Measurements from ENCODE around the gene GMDS. TPM values are rescaled to one million over a fixed set of nuclear protein-coding genes. Genes with fewer than 3 reads are reported as not detected.

The GMDS gene
- total RNA-seq, 1 donor from 2014 or later = 27.0 TPM

DNA sequence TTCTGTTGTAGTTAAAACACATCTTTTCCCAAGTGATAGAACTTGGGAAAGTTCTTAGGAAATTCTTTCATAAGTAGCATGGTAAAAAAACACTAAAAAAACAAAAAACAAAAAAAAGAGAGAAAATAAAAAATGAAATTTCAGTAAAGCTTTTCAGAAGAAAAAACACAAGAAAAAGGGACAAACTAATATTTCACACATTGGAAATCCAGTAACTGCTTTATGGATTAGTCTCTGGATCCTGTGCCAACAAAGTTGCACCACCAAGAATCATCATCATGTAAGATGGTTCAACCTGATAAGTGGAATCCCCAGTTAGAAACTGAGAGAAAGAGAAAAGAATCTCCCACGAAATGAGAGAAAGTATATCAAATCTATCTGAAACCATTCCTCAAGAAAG lies 144.2 kb downstream of the GMDS start:
- no peak overlapping the region for H3K4me3 ChIP-seq (ENCODE audit: low read depth, low read length)
- no peak for DNase-seq (ENCODE audit: low read depth)
- H3K27me3 ChIP-seq (ENCODE audit: control insufficient read depth, insufficient read depth, low read length) = no peaks in the 10 kb centered on the region
- no peaks in the 10 kb centered on the region for H3K36me3 ChIP-seq (ENCODE audit: control insufficient read depth, insufficient read depth, low read length)
- TF ChIP-seq, protein P1, sequence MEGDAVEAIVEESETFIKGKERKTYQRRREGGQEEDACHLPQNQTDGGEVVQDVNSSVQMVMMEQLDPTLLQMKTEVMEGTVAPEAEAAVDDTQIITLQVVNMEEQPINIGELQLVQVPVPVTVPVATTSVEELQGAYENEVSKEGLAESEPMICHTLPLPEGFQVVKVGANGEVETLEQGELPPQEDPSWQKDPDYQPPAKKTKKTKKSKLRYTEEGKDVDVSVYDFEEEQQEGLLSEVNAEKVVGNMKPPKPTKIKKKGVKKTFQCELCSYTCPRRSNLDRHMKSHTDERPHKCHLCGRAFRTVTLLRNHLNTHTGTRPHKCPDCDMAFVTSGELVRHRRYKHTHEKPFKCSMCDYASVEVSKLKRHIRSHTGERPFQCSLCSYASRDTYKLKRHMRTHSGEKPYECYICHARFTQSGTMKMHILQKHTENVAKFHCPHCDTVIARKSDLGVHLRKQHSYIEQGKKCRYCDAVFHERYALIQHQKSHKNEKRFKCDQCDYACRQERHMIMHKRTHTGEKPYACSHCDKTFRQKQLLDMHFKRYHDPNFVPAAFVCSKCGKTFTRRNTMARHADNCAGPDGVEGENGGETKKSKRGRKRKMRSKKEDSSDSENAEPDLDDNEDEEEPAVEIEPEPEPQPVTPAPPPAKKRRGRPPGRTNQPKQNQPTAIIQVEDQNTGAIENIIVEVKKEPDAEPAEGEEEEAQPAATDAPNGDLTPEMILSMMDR (IDR thresholded peaks at IDR 0.05; ENCODE audit: insufficient read depth, low read length, poor library complexity, severe bottlenecking) = no peak

DNA sequence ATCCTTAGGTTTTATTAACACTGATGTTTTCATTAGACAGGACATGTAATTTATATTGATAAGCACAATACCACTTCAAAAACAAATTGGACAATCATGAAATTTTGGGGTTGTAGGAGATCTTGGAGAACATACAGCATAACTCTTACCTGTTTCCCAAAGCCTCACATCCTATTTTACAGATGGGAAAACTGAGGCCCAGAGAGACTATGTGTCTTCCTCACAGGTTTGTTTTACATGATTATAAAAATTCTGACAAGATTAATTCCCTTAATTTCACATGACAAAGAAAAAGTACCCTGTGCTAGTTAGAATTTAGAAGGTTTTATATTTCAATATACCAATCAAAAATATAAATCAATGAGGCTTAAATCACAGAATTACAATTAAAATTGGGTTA lies 145.5 kb downstream of the GMDS start:
- TF ChIP-seq, protein P1 (IDR thresholded peaks at IDR 0.05; ENCODE audit: insufficient read depth, low read length, poor library complexity, severe bottlenecking) = no peak
- H3K4me3 ChIP-seq (ENCODE audit: low read depth, low read length) = no peak overlapping the region
- H3K36me3 ChIP-seq (ENCODE audit: control insufficient read depth, insufficient read depth, low read length) = no peaks in the 10 kb centered on the region
- H3K27me3 ChIP-seq (ENCODE audit: control insufficient read depth, insufficient read depth, low read length) = no peaks in the 10 kb centered on the region
- no peak for DNase-seq (ENCODE audit: low read depth)

DNA sequence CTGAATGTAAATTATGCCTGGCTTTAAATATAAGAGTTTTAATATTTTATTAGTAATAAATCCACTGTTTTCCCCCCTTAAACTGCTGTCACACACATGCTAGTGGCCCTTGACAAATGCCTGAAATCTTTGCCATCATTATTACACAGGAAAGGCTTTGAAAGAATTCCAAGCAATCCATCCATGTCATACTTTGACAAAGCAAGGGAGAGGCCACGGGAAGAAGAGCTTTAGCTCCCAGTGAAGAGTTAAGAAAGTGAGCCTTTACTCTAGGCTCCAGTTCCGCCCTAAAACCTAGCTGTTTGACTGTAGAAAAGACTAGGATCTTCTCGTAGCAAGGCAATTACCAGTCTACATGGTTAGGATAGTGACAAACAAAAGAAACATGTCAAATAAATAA lies 147.9 kb downstream of the GMDS start:
- H3K36me3 ChIP-seq (ENCODE audit: control insufficient read depth, insufficient read depth, low read length) = no peaks in the 10 kb centered on the region
- H3K27me3 ChIP-seq (ENCODE audit: control insufficient read depth, insufficient read depth, low read length) = no peaks in the 10 kb centered on the region
- no peak overlapping the region for H3K4me3 ChIP-seq (ENCODE audit: low read depth, low read length)
- TF ChIP-seq, protein P1 (IDR thresholded peaks at IDR 0.05; ENCODE audit: insufficient read depth, low read length, poor library complexity, severe bottlenecking) = no peak
- DNase-seq (ENCODE audit: low read depth) = no peak

DNA sequence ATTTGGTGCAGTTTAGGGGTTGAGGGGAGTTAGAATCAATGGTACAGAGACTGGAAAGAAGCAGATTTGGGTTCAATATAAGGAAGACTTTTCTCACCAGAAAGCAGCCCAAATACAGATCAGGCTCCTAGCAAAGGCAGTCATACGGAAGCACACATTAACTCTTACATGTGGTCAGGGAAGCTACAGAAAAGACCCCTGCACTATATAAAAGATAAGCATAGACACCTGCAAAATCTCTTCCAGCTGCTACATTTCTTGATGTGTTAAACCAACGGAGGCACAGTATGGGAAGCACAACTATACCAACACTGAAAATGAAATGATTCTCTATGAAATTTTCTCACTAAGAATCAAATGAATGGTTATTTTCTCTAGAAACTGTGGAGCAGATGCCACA lies 150.8 kb downstream of the GMDS start:
- no peak for DNase-seq (ENCODE audit: low read depth)
- Histone ChIP-seq H3K36me3 (ENCODE audit: control insufficient read depth, insufficient read depth, low read length) (no peaks in the 10 kb centered on the region), H3K4me3 (ENCODE audit: low read depth, low read length) (no peak overlapping the region), H3K27me3 (ENCODE audit: control insufficient read depth, insufficient read depth, low read length) (no peaks in the 10 kb centered on the region)
- TF ChIP-seq, protein P1 (IDR thresholded peaks at IDR 0.05; ENCODE audit: insufficient read depth, low read length, poor library complexity, severe bottlenecking) = no peak

DNA sequence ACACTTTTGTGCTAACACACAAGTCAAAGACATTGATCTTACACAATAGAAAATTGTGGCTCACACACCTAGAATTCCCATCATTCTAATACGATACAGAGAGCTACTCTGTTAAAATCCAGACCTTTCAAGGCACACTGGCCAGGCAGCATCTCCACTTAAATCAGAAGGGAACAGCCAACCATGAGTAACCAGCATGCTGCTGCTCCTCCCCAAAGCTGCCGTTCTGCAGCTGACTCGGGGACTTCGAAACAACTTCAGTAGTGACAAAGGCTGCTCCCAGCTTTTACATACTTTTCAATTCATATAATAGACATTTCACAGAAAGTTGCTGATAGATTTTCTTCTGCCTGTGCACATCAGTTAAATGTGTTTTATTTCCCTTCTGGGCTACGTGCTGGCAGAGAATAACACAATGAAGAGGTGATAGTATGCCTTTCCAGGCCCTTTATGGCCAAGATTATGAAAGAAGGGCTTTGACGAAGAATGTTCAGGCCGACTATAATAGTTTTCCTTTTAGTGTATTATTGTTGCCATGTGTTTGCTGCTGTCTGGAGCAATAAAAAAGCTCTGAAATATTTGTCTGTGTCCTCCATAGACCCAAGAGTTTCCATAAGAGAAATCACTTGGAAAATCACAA lies 159.0 kb downstream of the GMDS start:
- Histone ChIP-seq H3K36me3 (ENCODE audit: control insufficient read depth, insufficient read depth, low read length) (no peaks in the 10 kb centered on the region), H3K4me3 (ENCODE audit: low read depth, low read length) (no peak overlapping the region), H3K27me3 (ENCODE audit: control insufficient read depth, insufficient read depth, low read length) (no peaks in the 10 kb centered on the region)
- TF ChIP-seq, protein P1 (IDR thresholded peaks at IDR 0.05; ENCODE audit: insufficient read depth, low read length, poor library complexity, severe bottlenecking) = no peak
- DNase-seq (ENCODE audit: low read depth) = no peak

DNA sequence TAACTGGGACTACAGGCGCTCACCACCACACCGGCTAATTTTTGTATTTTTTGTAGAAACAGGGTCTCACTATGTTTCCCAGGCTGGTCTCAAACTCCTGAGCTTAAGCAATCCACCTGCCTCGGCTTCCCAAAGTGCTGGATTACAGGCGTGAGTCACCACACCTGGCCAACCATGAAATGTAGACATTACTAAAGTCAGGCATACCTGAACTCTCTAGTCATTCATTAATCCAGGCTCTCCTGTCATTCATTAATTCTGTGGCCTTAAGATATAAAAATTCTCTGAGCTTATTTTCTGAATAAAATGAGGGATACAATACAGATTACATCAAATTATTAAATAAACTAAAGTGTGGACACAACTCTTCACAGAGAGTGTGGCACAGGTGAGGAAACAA lies 159.7 kb downstream of the GMDS start:
- Histone ChIP-seq H3K36me3 (ENCODE audit: control insufficient read depth, insufficient read depth, low read length) (no peaks in the 10 kb centered on the region), H3K4me3 (ENCODE audit: low read depth, low read length) (no peak overlapping the region), H3K27me3 (ENCODE audit: control insufficient read depth, insufficient read depth, low read length) (no peaks in the 10 kb centered on the region)
- TF ChIP-seq, protein P1 (IDR thresholded peaks at IDR 0.05; ENCODE audit: insufficient read depth, low read length, poor library complexity, severe bottlenecking) = no peak
- DNase-seq (ENCODE audit: low read depth) = peak; percentile 39

Data from kidney epithelial cell (primary cell).